ENCODE data around the gene KIFC3.
A peak's percentile ranks its signal among the peaks of the same experiment; 100 is the strongest.

KIFC3 gene

GRCh38 chr16:57765160-57765728 lies 37.0 kb downstream of the KIFC3 start:
- DNase-seq (ENCODE audit: low read depth in 2 of 2): no peak

GRCh38 chr16:57764341-57765159 lies 37.7 kb downstream of the KIFC3 start:
- DNase-seq (ENCODE audit: low read depth in 2 of 2): no peak

- no peak for DNase-seq (ENCODE audit: low read depth in 2 of 2)
Measured at GRCh38 chr16:57764006-57764340, 38.3 kb downstream of the KIFC3 start.

GRCh38 chr16:57763285-57764005 lies 38.8 kb downstream of the KIFC3 start:
- no peak for DNase-seq (ENCODE audit: low read depth in 2 of 2)

GRCh38 chr16:57762365-57763040 lies 39.8 kb downstream of the KIFC3 start:
- DNase-seq (ENCODE audit: low read depth in 2 of 2): no peak

- DNase-seq (ENCODE audit: low read depth in 2 of 2): no peak
Measured at GRCh38 chr16:57761957-57762356, 40.3 kb downstream of the KIFC3 start.

- no peak for DNase-seq (ENCODE audit: low read depth in 2 of 2)
Measured at GRCh38 chr16:57761301-57761700, 41.0 kb downstream of the KIFC3 start.

- DNase-seq (ENCODE audit: low read depth in 2 of 2): no peak
Measured at GRCh38 chr16:57760357-57761160, 41.7 kb downstream of the KIFC3 start.

GRCh38 chr16:57759541-57760356 lies 42.5 kb downstream of the KIFC3 start:
- DNase-seq (ENCODE audit: low read depth in 2 of 2): no peak

- no peak for DNase-seq (ENCODE audit: low read depth in 2 of 2)
Measured at GRCh38 chr16:57759131-57759530, 43.2 kb downstream of the KIFC3 start.

GRCh38 chr16:57758331-57759117 lies 43.8 kb downstream of the KIFC3 start:
- DNase-seq (ENCODE audit: low read depth in 2 of 2): no peak

- no peak for DNase-seq (ENCODE audit: low read depth in 2 of 2)
Measured at GRCh38 chr16:57757883-57758282, 44.4 kb downstream of the KIFC3 start.

- DNase-seq (ENCODE audit: low read depth in 2 of 2): peak; percentile 71 to 79
Measured at GRCh38 chr16:57757326-57757786, 44.9 kb downstream of the KIFC3 start.

GRCh38 chr16:57756424-57757325 lies 45.6 kb downstream of the KIFC3 start:
- no peak for DNase-seq (ENCODE audit: low read depth in 2 of 2)

GRCh38 chr16:57755726-57756423 lies 46.4 kb downstream of the KIFC3 start:
- no peak for DNase-seq (ENCODE audit: low read depth in 2 of 2)

GRCh38 chr16:57755061-57755684 lies 47.1 kb downstream of the KIFC3 start:
- DNase-seq (ENCODE audit: low read depth in 2 of 2): no peak

GRCh38 chr16:57754354-57755060 lies 47.8 kb downstream of the KIFC3 start:
- no peak for DNase-seq (ENCODE audit: low read depth in 2 of 2)
